Natural killer cell (primary cell): ENCODE results near the gene CLCN6. TPM values are rescaled to one million over a fixed set of nuclear protein-coding genes. Genes with fewer than 3 reads are reported as not detected.

ENCODE experiments used
- ATAC-seq, 3 donors: fragments of 150-1000 bp in 2 of 3; fragments of 200-7000 bp in 1 of 3; cut with Tn5 transposase; 1 replicate in 1 of 3; 2 replicates in 2 of 3; pipeline ENCODE4 v1.10.0; 2021; ENCODE audit warnings: mild to moderate bottlenecking in 2 of 3, moderate library complexity in 2 of 3
- DNase-seq, 2 donors: peaks; one replicate each; pipeline versions ENCODE4 v3.0.0 to v3.0.0-alpha.2; 2013 to 2021; ENCODE audit warnings: mixed read lengths in 1 of 2
- H3K27ac ChIP-seq: one replicate; pipeline ENCODE4 v1.5.1; 2013; ENCODE audit warnings: mild to moderate bottlenecking, low read length
- H3K27me3 ChIP-seq: one replicate; pipeline ENCODE4 v1.6.1; 2013; ENCODE audit warnings: low read length; ENCODE audit not compliant: control insufficient read depth, insufficient read depth
- H3K36me3 ChIP-seq: one replicate; pipeline ENCODE4 v1.6.1; 2013; ENCODE audit warnings: low read length; ENCODE audit not compliant: control insufficient read depth, insufficient read depth
- H3K4me1 ChIP-seq: one replicate; pipeline ENCODE4 v1.6.1; 2013; ENCODE audit warnings: low read length; ENCODE audit not compliant: control insufficient read depth, insufficient read depth
- H3K4me3 ChIP-seq: one replicate; pipeline ENCODE4 v1.5.1; 2013; ENCODE audit warnings: low read length
- H3K9me3 ChIP-seq: one replicate; pipeline ENCODE4 v1.6.1; 2013; ENCODE audit warnings: low read length; ENCODE audit not compliant: control insufficient read depth, insufficient read depth
- H3K27ac Mint-ChIP-seq, 2 donors: one replicate each; pipeline ENCODE4 v1.8.0; 2022; ENCODE audit warnings: mild to moderate bottlenecking in 2 of 2, mixed read lengths in 2 of 2, moderate library complexity in 1 of 2
- H3K27me3 Mint-ChIP-seq, 2 donors: one replicate each; pipeline ENCODE4 v1.8.0; 2022; ENCODE audit warnings: low read depth in 2 of 2, mixed read lengths in 2 of 2
- H3K36me3 Mint-ChIP-seq: one replicate; pipeline ENCODE4 v1.8.0; 2022; ENCODE audit warnings: mixed read lengths
- H3K4me1 Mint-ChIP-seq, 2 donors: one replicate each; pipeline ENCODE4 v1.8.0; 2022; ENCODE audit warnings: mixed read lengths in 2 of 2
- H3K4me3 Mint-ChIP-seq: one replicate; pipeline ENCODE4 v1.8.0; 2022; ENCODE audit warnings: mild to moderate bottlenecking, moderate library complexity, mixed read lengths
- H3K9me3 Mint-ChIP-seq, 2 donors: one replicate each; pipeline ENCODE4 v1.8.0; 2022; ENCODE audit warnings: mixed read lengths in 2 of 2
- WGBS: methylation state at CpG from one replicate; pipeline ENCODE4 v1.1.7; 2013; ENCODE audit warnings: missing lambda C conversion rate; ENCODE audit not compliant: insufficient coverage; 5-methylcytosine and 5-hydroxymethylcytosine counted together
- intact Hi-C: fragments of 100-400 bp; cut with micrococcal nuclease; formaldehyde crosslinking; loops from one replicate; pipeline ENCODE4 v1.14.2; 2022
- total RNA-seq, 4 donors: library from RNA; stranded (reverse); fragments of 120-200 nt in 1 of 4; gene quantifications; one replicate each; pipeline versions ENCODE4 v1.2.3 to v1.2.4, GENCODE V29; 2013 to 2022
- TF ChIP-seq, protein P1 (sequence below): fragments of 200-600 bp; IDR thresholded peaks from one replicate; pipeline ENCODE4 v1.8.0; 2022; ENCODE audit warnings: antibody characterized with exemption

The CLCN6 gene
- total RNA-seq, 3 donors from 2014 or later (not counting 1 experiment from before 2014, with no cell fraction given), result 21.4 to 28.6 (median 25.6) TPM

DNA sequence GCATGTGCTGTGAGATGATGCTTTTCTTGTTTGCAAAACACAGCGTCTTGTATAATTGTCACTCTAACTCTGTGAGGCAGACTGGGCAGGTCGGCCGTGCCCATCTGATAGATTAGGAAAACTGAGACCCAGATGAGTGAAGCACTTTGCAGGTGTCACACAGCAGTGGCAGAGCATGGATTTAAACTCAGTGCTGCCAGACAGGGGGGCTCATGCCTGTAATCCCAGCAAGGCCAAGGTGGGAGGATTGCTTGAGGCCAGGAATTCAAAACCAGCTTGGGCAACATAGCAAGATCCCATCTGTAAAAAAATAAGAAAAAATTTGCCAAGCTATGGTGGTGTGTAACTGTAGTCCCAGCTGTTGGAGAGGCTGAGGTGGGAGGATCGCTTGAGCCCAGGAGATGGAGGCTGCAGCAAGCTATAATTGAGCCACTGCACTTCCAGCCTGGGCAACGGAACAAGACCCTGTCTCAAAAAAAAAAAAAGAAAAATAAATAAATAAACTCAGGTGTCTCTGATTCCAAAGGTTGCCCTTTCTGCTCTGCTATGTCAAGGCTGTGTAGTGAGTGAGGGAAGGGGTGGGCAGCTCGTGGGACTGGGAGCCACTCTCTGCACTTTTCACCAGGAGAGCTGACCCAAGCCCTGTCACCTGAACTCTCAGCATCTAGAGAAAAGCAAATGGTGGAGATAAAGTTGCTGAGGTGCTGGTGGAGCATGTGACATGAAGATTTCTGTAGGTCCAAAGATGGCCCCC, 85.6 kb downstream of the CLCN6 start:
- Mint-ChIP-seq H3K36me3 (no peaks in the 10 kb centered on the region), H3K9me3 (no peaks in the 10 kb centered on the region), H3K27ac (no peak overlapping the region), H3K4me1 (peaks cover 0 to 5% of the 10 kb centered on the region in 2 donors), H3K27me3 (peaks cover 1 to 4% of the 10 kb centered on the region in 2 donors), H3K4me3 (no peak overlapping the region)
- H3K27ac ChIP-seq, result no peak overlapping the region
- WGBS, result 85% methylated on average over 5 of the region's 6 CpGs
- no peaks in the 10 kb centered on the region for H3K4me1 ChIP-seq
- no peaks in the 10 kb centered on the region for H3K9me3 ChIP-seq
- H3K36me3 ChIP-seq, result no peaks in the 10 kb centered on the region
- intact Hi-C loops, result no loop called here
- H3K27me3 ChIP-seq, result no peaks in the 10 kb centered on the region
- ATAC-seq, result no peak
- H3K4me3 ChIP-seq, result no peak overlapping the region
- no peak for DNase-seq
- TF ChIP-seq, protein P1, sequence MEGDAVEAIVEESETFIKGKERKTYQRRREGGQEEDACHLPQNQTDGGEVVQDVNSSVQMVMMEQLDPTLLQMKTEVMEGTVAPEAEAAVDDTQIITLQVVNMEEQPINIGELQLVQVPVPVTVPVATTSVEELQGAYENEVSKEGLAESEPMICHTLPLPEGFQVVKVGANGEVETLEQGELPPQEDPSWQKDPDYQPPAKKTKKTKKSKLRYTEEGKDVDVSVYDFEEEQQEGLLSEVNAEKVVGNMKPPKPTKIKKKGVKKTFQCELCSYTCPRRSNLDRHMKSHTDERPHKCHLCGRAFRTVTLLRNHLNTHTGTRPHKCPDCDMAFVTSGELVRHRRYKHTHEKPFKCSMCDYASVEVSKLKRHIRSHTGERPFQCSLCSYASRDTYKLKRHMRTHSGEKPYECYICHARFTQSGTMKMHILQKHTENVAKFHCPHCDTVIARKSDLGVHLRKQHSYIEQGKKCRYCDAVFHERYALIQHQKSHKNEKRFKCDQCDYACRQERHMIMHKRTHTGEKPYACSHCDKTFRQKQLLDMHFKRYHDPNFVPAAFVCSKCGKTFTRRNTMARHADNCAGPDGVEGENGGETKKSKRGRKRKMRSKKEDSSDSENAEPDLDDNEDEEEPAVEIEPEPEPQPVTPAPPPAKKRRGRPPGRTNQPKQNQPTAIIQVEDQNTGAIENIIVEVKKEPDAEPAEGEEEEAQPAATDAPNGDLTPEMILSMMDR, result no peak

Other genes with a start within 250 kb of the CLCN6 start
- gene FBXO2, start 151.8 kb upstream of the CLCN6 start, total RNA-seq, result 1 to 10 TPM; 5.9 to 7.9 (median 6.7) TPM
- gene FBXO44, start 151.3 kb upstream of the CLCN6 start, total RNA-seq, result 10 to 100 TPM; 57.6 to 79.1 (median 69.8) TPM
- 10 to 100 TPM; 22.6 to 38.0 (median 28.1) TPM for gene FBXO6, start 142.0 kb upstream of the CLCN6 start, total RNA-seq
- gene MAD2L2, start 125.0 kb upstream of the CLCN6 start, total RNA-seq, result 10 to 100 TPM; 50.6 to 66.0 (median 60.4) TPM
- 10 to 100 TPM; 10.9 to 24.9 (median 12.1) TPM for gene DRAXIN, start 114.5 kb upstream of the CLCN6 start, total RNA-seq
- gene AGTRAP, start 70.1 kb upstream of the CLCN6 start, total RNA-seq, result 100 to 1,000 TPM in 2 of 3 donors, 10 to 100 TPM in 1; 94.6 to 122 (median 104) TPM
- under 1 TPM in 1 of 3 donors, not detected in 2; 0.15 TPM for gene C1orf167, start 44.0 kb upstream of the CLCN6 start, total RNA-seq
- gene MTHFR, start 227 bp upstream of the CLCN6 start, total RNA-seq, result 10 to 100 TPM; 61.8 to 78.4 (median 69.5) TPM
- gene NPPA, start 41.6 kb downstream of the CLCN6 start, total RNA-seq, result not detected
- not detected for gene NPPB, start 52.8 kb downstream of the CLCN6 start, total RNA-seq
- 10 to 100 TPM; 32.0 to 44.8 (median 40.4) TPM for gene KIAA2013, start 120.2 kb downstream of the CLCN6 start, total RNA-seq
- 10 to 100 TPM; 69.8 to 80.5 (median 80.4) TPM for gene PLOD1, start 128.5 kb downstream of the CLCN6 start, total RNA-seq
- 10 to 100 TPM; 54.7 to 65.9 (median 55.8) TPM for gene MFN2, start 174.3 kb downstream of the CLCN6 start, total RNA-seq
- gene MIIP, start 213.3 kb downstream of the CLCN6 start, total RNA-seq, result 10 to 100 TPM; 27.2 to 28.5 (median 27.9) TPM